ENCODE measurements around the gene NEMP1.
"Not testable (repeated sequence)": the region's sequence is repeated elsewhere in the genome, so short reads cannot be mapped to it uniquely, and the experiment has no call there.

NEMP1 gene, protein sequence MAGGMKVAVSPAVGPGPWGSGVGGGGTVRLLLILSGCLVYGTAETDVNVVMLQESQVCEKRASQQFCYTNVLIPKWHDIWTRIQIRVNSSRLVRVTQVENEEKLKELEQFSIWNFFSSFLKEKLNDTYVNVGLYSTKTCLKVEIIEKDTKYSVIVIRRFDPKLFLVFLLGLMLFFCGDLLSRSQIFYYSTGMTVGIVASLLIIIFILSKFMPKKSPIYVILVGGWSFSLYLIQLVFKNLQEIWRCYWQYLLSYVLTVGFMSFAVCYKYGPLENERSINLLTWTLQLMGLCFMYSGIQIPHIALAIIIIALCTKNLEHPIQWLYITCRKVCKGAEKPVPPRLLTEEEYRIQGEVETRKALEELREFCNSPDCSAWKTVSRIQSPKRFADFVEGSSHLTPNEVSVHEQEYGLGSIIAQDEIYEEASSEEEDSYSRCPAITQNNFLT

DNA sequence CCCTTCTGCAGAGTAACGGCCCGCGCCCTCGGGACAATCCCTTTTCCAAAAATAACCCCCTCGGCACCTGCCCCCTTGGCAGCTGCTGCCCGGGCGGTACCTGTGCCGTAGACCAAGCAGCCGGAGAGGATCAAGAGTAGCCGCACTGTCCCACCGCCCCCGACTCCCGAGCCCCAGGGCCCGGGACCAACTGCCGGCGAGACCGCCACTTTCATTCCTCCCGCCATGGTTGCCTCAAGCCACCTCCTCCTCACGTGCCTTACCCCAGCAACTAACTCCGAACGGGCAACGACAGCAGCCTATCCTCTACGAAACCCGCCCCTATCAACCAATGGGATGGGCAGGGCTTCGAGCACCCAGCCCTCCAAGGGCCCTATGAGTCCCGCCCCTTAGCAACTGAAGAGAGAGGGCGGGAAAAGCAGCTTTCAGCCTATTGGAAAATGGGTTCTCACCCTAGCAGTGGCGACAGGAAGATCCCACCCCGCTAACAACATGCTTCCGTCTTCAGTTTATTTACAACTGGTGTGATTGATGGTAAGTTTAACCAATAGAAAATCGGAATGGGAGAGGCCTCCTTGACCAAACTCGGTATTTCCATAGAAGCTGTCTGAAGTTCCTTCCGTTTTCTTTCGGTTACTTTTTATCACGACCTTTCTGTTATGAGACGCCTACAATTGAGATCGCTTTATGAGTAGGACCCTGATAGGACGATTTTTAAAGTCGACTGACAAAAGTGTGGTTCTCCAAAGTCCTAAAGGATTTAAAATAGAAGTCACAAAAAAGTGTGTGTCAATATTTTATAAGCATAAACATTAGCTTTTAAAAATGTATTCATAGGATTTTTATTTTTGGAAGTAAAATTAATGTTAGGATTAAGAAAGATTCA is at the start of gene NEMP1:
TSS of gene NEMP1 (minus strand) at position 273 of the 886 bp plus-strand sequence. CDS start at position 227, 46 bp downstream.
- peak; percentile 100 for DNase-seq (ENCODE audit: low spot score)

GRCh38 chr12:57127726-57128518 is 49.3 kb upstream of the NEMP1 start, which contains the start of gene LRP1:
Gene LRP1 (plus strand): TSS chr12:57128483. CDS start chr12:57128965, 482 bp downstream.
- peak; percentile 65 for DNase-seq (ENCODE audit: low spot score)

DNA sequence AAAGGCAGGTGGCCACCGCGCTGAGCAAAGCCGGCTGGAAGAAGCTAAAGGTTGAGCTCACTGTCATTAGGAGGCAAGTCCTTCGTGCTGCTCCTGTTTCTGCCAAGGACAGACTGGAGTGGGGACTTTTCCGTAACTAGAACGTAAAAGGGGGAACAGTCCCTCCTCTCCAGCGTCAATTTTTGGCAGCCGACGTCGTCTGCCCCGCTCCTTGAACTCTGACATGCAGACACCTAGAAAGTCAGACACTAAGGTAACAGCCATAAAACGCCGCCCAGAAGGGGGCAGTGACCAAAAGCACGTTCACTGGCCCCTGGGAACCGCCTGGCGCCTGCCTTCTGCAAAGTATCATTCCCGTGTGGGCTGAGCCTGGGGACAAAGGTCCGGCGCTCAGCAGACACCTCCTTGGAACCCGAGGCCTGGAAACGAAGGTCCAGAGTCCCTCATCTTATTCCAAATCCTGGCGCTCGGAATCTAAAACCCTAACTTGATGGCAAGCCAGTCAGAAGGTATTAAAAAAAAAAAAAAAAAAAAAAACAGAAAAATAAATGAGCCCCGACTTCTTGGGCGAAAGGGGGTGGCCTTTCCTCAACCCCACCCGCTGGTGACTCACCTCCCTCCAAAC is 48.6 kb upstream of the NEMP1 start:
- DNase-seq (ENCODE audit: low spot score) = no peak

DNA sequence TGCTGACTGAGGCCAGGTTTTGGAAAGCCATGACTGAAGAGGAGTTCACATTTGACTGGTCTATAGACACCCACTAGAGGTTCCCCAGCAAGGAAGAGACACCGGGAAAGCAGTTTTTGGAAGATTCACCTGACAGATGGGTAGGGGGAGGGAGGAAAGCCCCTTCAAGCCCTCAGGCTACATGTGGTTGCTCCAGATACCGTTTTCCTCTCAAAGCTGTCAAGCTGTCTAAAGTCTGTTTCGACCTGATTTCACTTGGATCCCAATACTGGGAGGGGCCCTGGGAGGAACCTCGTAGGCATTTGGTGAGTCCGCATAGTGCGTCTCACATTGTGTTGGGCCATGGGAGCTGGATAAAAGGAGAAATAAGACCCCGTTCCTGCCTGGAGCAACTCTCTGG is 48.0 kb upstream of the NEMP1 start:
- DNase-seq (ENCODE audit: low spot score) = no peak

DNA sequence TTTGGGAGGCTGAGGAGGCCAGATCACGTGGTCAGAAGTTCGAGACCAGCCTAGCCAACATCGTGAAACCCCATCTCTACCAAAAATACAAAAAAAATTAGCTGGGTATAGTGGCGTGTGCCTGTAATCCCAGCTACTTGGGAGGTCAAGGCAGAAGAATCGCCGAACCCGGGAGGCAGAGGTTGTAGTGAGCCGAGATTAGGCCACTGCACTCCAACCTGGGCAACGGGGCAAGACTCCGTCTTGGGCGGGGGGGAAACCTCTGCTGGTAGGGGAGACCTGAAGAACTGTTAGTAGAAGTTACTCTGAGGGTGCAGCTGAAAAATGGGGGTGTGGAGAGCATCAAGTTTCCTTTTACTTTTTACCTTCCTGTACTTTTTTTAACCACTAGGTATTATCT is 47.5 kb upstream of the NEMP1 start:
- no peak for DNase-seq (ENCODE audit: low spot score)

- peak; percentile 85 for DNase-seq (ENCODE audit: low spot score)
Measured at GRCh38 chr12:57124261-57124877, 45.8 kb upstream of the NEMP1 start.

DNA sequence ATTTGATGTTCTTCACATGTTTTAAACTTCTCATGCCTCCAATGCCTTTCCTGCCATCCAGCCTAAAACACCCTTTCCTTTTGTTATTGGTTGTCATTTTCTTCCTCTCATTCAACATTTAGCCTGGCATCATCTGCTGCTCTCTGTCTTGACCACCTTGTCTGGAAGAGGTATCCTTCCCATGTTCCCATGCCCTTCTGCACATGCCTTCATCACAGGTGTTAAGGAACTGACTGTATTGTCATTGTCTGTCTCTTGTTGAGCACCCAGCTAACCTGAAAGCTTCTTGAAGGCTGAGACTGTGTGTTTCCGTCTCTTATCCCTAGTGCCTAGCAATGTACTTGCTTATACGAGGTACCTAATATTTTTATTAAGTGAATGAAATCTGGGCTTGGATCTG is 45.2 kb upstream of the NEMP1 start:
- DNase-seq (ENCODE audit: low spot score) = no peak

DNA sequence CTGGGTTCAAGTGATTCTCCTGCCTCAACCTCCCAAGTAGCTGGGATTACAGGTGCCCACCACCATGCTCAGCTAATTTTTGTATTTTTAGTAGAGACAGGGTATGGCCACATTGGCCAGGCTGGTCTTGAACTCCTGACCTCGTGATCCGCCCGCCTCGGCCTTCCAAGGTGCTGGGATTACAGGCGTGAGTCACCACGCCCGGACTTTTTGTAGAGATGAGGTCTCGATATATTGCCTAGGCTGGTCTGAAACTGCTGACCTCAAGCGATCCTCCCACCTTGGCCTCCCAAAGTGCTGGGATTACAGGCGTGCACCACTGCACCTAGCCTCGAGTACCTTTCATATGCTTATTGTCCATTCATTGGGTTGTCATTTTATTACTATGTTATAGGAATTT is 42.1 kb upstream of the NEMP1 start:
- not testable (repeated sequence) for DNase-seq (ENCODE audit: low spot score)

DNA sequence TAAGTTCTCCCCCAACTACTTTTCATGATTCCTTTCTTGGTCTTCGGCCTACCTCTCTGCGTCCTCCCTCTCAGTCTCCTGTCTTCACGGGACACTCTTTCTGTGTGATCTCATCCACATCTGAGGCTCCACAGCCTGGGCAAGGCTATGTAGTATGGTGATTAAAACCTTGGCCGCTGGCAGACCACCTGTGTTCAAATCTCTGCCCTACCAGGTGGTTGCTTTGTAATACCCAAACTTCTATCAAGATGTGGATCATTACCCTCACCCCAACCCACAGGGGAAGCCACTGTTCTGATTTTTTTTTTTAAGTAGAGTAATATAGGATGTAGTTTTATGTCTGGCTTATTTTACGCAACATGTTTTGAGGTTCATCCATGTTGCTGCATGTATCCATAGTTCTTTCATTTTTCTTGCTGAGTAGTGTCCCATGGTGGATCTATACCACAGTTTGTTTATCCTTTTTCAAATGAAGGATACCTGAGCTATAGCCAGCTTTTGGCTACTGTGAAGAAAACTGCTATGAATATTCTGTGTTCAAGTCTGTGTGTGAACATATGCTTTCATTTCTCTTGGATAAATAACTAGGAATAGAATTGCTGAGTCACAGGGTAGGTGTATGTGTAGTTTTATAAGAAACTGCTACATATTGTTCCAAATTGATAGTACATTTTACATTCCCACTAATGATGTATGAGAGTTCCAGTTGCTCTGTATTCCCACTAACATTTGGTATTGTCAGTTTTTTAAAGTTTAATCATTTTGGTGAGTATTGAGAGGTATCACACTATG is 40.9 kb upstream of the NEMP1 start:
- no peak for DNase-seq (ENCODE audit: low spot score)

- DNase-seq (ENCODE audit: low spot score) = no peak
Measured at GRCh38 chr12:57118711-57119271, 40.2 kb upstream of the NEMP1 start.

DNA sequence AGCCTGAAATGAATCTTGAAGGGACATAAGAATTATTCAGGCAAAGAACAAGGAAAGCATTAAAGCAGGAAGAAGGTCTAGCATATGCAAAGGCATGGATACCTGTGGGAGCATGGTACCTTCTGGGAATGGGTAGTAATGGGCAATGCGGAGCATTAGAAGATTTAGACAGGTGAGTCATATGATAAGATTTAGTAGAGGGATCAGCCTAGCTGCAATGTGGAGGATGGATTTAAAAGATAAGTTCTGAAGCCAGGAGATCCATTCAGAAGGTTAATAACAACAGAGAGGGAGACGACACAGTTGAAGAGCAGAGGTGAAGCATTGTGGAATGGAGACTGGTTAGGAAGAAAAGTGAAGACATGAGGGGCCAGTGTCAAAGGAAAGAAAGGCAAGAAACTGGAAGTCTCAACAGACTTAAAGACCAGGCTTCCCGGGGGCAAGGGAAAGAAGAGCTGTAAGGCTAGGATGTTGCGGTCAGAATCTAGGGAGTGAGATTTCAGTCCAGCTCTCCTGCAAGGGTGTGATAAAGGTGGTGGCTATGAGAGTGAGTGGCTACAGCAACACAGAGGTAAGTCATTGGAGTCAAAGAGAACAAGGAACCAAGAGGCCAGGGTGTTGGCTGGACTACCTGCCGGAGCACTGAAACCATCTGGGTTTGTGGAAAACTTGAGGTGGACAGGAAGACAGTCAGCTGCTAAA is 38.1 kb upstream of the NEMP1 start:
- DNase-seq (ENCODE audit: low spot score) = no peak

DNA sequence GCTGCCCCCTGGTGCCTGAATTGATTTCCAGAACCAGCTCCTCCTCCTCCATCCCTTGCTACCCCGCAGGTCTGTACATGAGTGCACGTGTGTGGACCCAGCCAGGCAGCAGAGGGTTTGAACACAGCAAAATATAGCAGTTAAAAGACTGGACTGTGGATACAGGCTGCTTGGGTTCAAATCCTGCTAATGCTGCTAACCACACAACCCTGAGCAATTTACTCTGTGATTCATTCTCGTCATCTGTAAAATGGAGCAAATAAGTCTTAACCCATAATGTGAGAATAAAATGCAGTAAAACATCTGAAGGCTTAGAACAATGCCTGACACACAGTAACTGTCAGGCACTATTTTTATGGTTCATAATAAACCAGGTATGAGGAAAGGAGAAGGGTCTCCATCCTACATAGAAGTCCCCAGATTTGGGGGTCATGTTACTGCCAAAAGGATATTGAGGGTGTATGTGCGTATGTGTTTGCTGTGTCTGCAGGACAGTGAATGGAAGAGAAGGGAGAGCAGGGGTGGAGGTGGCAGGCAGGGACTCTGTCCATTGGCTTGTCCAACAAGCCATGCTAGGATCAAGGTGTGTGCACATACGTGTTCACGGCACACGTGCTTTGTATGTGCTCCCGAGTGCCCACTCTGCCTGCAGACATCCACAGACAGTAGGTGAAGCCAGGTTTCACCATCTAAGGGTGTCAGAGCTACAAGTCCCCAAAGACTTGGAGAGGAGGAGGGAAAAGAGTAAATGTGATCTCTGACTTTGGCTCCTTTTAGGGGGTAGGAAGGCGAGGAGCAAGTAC is 34.1 kb upstream of the NEMP1 start:
- no peak for DNase-seq (ENCODE audit: low spot score)

DNA sequence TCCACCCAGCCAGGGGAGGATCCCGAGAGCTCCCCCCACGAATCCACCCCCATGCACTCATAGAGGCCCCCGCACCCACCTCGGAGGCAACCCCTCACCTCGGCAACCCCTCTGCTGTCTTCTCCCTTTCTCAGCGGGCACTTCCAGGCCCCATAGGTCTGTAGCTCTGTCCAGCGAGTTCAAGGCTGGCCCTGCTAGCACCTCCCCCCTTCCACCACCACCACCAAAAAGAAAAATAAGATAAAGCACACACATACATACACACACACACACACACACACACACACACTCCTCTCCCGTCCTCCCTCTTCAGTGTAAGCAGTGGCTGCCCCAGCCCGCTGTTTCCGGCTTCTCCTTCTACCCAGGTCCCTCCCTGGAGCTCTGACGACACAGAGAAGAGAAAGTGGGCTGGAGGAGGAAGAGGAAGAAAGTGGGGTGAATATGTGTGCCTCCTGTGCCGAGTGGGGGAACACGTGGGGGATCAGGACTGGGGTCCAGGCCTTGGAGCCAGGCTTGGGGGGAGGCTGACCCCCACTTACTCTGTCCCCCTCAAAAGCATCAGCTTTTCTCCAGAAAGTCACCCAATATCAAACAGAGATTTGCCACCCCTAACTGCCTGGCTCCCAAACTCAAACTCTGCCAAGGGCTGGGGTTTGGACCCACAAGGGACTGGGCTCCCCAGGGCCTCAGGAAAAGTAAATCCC is 32.6 kb upstream of the NEMP1 start, which contains the start of gene STAT6:
TSS of gene STAT6 (minus strand) at position 332 of the 704 bp plus-strand sequence. CDS start 3,084 bp downstream, outside the sequence.
- peak; percentile 79 for DNase-seq (ENCODE audit: low spot score)

GRCh38 chr12:57110104-57111030 is 31.8 kb upstream of the NEMP1 start:
- no peak for DNase-seq (ENCODE audit: low spot score)

DNA sequence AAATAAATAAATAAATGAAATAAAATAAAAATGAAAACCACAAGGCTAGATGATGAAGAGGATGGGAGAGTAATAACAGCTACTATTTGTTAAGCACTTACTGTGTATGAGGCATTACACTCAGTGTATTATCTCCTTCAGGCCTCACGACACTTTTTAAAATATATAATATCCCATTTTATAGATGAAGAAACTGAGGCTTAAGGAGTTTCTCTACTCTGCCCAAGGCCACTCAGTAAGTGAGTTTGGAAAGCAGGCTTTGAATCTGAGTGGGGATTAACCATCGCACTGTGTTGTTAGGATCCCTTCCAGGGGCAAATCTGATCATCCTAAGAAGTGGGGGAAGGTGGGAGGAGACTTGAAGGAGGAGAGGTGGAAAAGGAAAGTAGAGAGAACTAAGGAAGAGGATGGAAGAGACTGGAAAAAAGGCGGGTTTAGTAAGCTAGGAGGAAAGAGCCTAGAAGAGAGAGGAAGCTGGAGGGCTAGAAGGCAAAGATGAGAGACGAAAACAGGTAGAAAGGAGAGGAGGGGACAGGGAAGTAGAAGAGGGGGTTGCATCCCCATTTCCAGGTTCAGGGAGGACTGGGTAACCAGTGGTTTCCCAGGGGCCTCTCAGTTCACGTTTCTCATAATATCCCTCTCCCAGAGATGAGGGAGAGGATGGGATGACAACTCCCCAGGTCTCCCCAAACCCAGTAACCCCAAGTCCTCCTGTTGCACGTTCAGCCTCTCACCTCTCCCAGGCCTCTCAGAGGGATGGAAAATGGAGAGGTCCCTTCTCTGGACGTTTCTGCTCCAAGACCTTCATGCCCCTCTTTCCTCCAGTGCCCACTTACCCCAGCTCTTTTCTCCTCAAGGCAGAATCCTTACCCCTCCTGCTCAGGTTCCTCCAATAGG is 30.9 kb upstream of the NEMP1 start:
- DNase-seq (ENCODE audit: low spot score) = no peak

Measured in pons (tissue), 1 donor.